Right lobe of liver (tissue), 6 donors: ENCODE results near the gene RPL32. TPM values are rescaled to one million over a fixed set of nuclear protein-coding genes. Genes with fewer than 3 reads are reported as not detected.

Experiments used
- ATAC-seq, 4 donors: fragments of 200-7000 bp; cut with Tn5 transposase; one replicate each; pipeline ENCODE4 v1.9.1; 2020; ENCODE audit warnings: mild to moderate bottlenecking in 4 of 4, moderate library complexity in 4 of 4
- DNase-seq, 3 donors: peaks; one replicate each; pipeline ENCODE4 v3.0.0-alpha.2; 2020
- H3K27ac ChIP-seq, 3 donors: fragments of 200-600 bp; one replicate each; pipeline ENCODE4 v1.8.0; 2022
- H3K27me3 ChIP-seq, 2 donors: fragments of 200-600 bp; one replicate each; pipeline ENCODE4 v1.8.0; 2022
- H3K36me3 ChIP-seq, 4 donors: fragments of 200-600 bp; sonication (generic) in 1 of 4; one replicate each; pipeline versions ENCODE4 v1.5.1 to v1.8.0; 2017 to 2022; ENCODE audit warnings: control low read depth in 1 of 4
- H3K4me1 ChIP-seq, 4 donors: fragments of 200-600 bp; sonication (generic) in 1 of 4; one replicate each; pipeline versions ENCODE4 v1.5.1 to v1.8.0; 2017 to 2022; ENCODE audit warnings: control low read depth in 1 of 4
- H3K4me3 ChIP-seq, 3 donors: fragments of 200-600 bp; one replicate each; pipeline ENCODE4 v1.8.0; 2022
- H3K9me3 ChIP-seq, 4 donors: fragments of 200-600 bp; sonication (generic) in 1 of 4; one replicate each; pipeline versions ENCODE4 v1.5.1 to v1.8.0; 2017 to 2022; ENCODE audit warnings: control low read depth in 1 of 4
- POLR2A ChIP-seq: fragments of 450-650 bp; IDR thresholded peaks from one replicate; pipeline ENCODE4 v1.6.1; 2017; ENCODE audit warnings: antibody characterized with exemption, mild to moderate bottlenecking
- WGBS: methylation state at CpG from one replicate; pipeline ENCODE4 v1.1.6; 2018; ENCODE audit warnings: low coverage, low lambda C conversion rate; ENCODE audit not compliant: insufficient coverage; ENCODE audit errors: missing lambda C conversion rate; 5-methylcytosine and 5-hydroxymethylcytosine counted together
- intact Hi-C, 2 donors: fragments of 100-400 bp; cut with DNase I; formaldehyde crosslinking; loops; one replicate each; pipeline versions ENCODE4 v1.11.2 to v1.14.1; 2022
- total RNA-seq, 6 experiments: library from RNA; depleted of rRNA in 2 of 6; stranded (reverse); fragments of >200 nt in 2 of 6; fragmentation: NEBNext Ultra II Directional in 3 of 6; extraction: Animal tissue kit (Norgen Biotek cat#: 25700) in 3 of 6; gene quantifications; one replicate each; pipeline versions ENCODE4 v1.1.0 to v1.2.4, GENCODE V29; 2016 to 2023
- TF ChIP-seq, protein P1 (sequence below), 4 donors: fragments of 200-600 bp in 3 of 4; fragments of 450-650 bp in 1 of 4; IDR thresholded peaks; one replicate each; pipeline versions ENCODE4 v1.5.1 to v1.8.0; 2016 to 2022; ENCODE audit warnings: antibody characterized with exemption in 4 of 4, mild to moderate bottlenecking in 2 of 4
- donor health status: DM: no; HTN: yes; CAD: no.
- donor health status: DM: no; HTN: no; CAD: no.
- donor health status: DM: no; HTN: no; CAD: no.
- donor health status: DM: no; HTN: yes; CAD: no.
- donor health status: DM: no; HTN: yes; CAD: no.

RPL32 gene
- total RNA-seq, 6 experiments from 2014 or later: 322 to 555 (median 472) TPM

GRCh38 chr3:12838179-12838965 is 3.0 kb downstream of the RPL32 start:
- Histone ChIP-seq H3K27ac (no peak overlapping the region), H3K9me3 (no peaks in the 10 kb centered on the region), H3K36me3 (peaks cover 7 to 65% (median 33%) of the 10 kb centered on the region in 4 donors), H3K27me3 (no peaks in the 10 kb centered on the region), H3K4me3 (no peak overlapping the region), H3K4me1 (peaks cover 0 to 26% (median 4%) of the 10 kb centered on the region in 4 donors)
- ATAC-seq (no peak), DNase-seq (no peak)
- TF ChIP-seq, protein P1, sequence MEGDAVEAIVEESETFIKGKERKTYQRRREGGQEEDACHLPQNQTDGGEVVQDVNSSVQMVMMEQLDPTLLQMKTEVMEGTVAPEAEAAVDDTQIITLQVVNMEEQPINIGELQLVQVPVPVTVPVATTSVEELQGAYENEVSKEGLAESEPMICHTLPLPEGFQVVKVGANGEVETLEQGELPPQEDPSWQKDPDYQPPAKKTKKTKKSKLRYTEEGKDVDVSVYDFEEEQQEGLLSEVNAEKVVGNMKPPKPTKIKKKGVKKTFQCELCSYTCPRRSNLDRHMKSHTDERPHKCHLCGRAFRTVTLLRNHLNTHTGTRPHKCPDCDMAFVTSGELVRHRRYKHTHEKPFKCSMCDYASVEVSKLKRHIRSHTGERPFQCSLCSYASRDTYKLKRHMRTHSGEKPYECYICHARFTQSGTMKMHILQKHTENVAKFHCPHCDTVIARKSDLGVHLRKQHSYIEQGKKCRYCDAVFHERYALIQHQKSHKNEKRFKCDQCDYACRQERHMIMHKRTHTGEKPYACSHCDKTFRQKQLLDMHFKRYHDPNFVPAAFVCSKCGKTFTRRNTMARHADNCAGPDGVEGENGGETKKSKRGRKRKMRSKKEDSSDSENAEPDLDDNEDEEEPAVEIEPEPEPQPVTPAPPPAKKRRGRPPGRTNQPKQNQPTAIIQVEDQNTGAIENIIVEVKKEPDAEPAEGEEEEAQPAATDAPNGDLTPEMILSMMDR (IDR thresholded peaks at IDR 0.05): no peak
- TF ChIP-seq POLR2A: no peak
- 84% methylated on average over 10 of the region's 13 CpGs for WGBS
- intact Hi-C loops: no loop called here

DNA sequence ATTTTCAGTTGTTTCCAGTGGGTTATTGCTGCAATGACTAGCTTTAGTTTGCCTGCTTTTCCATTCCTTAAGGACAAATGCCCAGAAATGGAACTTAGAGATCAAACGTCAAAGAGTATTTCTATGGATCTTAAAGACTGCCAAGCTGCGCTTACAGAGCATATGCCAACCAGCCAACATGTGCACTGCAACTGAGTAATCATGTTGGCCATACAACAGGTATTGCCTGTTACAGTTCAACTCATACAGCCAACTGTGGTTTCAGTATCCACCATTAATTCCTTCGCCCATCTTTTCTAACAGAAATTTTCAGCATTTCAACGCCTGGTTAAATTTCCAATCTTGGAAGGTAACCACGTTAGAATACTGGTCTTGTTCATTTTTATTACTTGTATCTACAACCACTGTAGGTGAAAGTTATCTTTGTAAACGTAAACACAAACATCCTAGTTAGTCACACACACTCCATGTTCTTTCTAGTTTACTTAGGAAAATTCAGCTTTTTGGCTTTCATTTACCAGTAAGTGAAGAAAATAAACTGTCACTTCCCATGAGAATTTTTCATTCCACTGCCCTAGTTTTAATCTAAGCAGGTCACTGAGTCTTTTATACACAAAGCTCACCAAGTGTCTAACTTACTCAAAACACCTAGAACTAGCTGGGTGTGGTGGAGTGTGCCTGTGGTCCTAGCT is 3.9 kb downstream of the RPL32 start:
- intact Hi-C loops: no loop called here
- ATAC-seq (no peak), DNase-seq (no peak)
- no peak overlapping the region for H3K27ac ChIP-seq
- H3K4me1 ChIP-seq: peaks cover 0 to 26% (median 4%) of the 10 kb centered on the region in 4 donors
- WGBS: 71% methylated on average over 6 of the region's 6 CpGs
- no peak overlapping the region for H3K4me3 ChIP-seq
- H3K27me3 ChIP-seq: no peaks in the 10 kb centered on the region
- no peak for TF ChIP-seq POLR2A
- TF ChIP-seq, protein P1 (IDR thresholded peaks at IDR 0.05): no peak
- H3K36me3 ChIP-seq: peaks cover 7 to 75% (median 37%) of the 10 kb centered on the region in 4 donors
- H3K9me3 ChIP-seq: no peaks in the 10 kb centered on the region

GRCh38 chr3:12835052-12835665 is 6.2 kb downstream of the RPL32 start:
- Histone ChIP-seq H3K27me3 (no peaks in the 10 kb centered on the region), H3K4me3 (no peak overlapping the region), H3K27ac (no peak overlapping the region), H3K9me3 (no peaks in the 10 kb centered on the region), H3K4me1 (peaks cover 0 to 22% (median 4%) of the 10 kb centered on the region in 4 donors), H3K36me3 (peaks cover 7 to 82% (median 38%) of the 10 kb centered on the region in 4 donors)
- TF ChIP-seq POLR2A: no peak
- TF ChIP-seq, protein P1 (IDR thresholded peaks at IDR 0.05): no peak
- intact Hi-C loops: no loop called here
- WGBS: 91% methylated on average over 4 of the region's 6 CpGs
- DNase-seq (no peak), ATAC-seq (no peak)

DNA sequence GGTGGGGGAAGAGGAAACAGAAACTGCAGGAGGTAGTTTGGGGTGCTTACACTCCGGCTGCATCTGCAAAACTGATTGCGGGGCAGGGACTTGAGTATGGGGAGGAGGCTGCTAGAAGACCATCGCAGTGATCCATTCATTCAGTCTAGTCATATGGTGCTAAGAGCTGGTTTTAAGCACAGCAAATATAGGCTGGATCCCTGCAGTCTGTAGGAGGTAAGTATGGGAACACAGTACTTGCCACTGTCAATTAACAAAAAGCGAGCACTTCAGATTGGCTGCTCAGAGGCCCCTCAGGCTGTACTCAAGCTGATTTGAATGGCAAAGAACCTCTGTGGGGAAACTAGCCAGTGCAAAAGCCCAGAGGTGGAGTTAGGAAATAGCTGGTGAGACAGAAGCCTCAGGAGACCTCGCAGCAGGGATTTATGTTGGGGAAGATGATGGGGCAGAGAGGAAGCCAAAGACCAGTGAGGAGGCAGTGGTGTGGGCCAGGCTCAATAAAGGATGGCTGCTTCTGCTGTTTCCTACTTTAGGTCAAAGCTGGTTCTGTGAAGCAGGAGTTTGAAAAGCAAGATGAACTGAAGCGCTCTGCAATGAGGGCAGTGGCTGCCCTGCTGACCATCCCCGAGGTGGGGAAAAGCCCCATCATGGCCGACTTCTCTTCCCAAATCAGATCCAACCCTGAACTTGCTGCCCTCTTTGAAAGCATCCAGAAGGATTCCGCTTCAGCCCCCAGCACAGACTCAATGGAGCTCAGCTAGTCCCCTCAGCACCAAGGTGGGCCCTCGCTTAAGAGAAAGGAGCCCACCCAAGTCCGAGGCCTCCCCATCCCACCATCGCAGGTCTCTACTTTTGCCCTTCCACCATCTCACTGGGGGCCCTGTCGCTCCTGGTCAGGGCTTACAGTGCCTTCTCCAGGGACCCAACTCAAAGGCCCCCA is 7.9 kb downstream of the RPL32 start:
- ATAC-seq (no peak), DNase-seq (no peak)
- Histone ChIP-seq H3K27me3 (no peaks in the 10 kb centered on the region), H3K9me3 (no peaks in the 10 kb centered on the region), H3K4me1 (peaks cover 0 to 7% (median 3%) of the 10 kb centered on the region in 4 donors), H3K36me3 (peaks cover 7 to 68% (median 30%) of the 10 kb centered on the region in 4 donors), H3K4me3 (no peak overlapping the region), H3K27ac (no peak overlapping the region)
- WGBS: 92% methylated on average over 8 of the region's 13 CpGs
- intact Hi-C loops: no loop called here
- TF ChIP-seq POLR2A: no peak
- TF ChIP-seq, protein P1 (IDR thresholded peaks at IDR 0.05): no peak
